GM23338 (cell line): ENCODE results near the gene RFC1. TPM values are rescaled to one million over a fixed set of nuclear protein-coding genes. Genes with fewer than 3 reads are reported as not detected.

Experiments used
- ATAC-seq: fragments of 200-7000 bp; cut with Tn5 transposase; 3 replicates; pipeline ENCODE4 v1.9.1; 2020
- DNase-seq: peaks from one replicate; pipeline ENCODE4 v3.0.0-alpha.2; 2015; ENCODE audit warnings: low spot score
- H2AFZ ChIP-seq: fragments of 200-600 bp; sonication (generic); 2 replicates; pipeline ENCODE4 v1.8.0; 2016; ENCODE audit warnings: antibody characterized with exemption, mild to moderate bottlenecking, moderate library complexity
- H3F3A ChIP-seq: fragments of 200-600 bp; sonication (generic); replicated peaks from 2 replicates; pipeline ENCODE4 v1.8.0; 2017; ENCODE audit warnings: antibody characterized with exemption, mixed run types, low read depth
- H3K27ac ChIP-seq: fragments of 200-600 bp; sonication (generic); 2 replicates; pipeline ENCODE4 v1.6.1; 2016; ENCODE audit warnings: low read depth
- H3K27me3 ChIP-seq: fragments of 200-600 bp; sonication (generic); 2 replicates; pipeline ENCODE4 v1.8.0; 2016; ENCODE audit warnings: mild to moderate bottlenecking, mixed run types, moderate library complexity; ENCODE audit not compliant: insufficient read depth
- H3K36me3 ChIP-seq: fragments of 200-600 bp; sonication (generic); 2 replicates; pipeline ENCODE4 v1.8.0; 2016; ENCODE audit warnings: mild to moderate bottlenecking; ENCODE audit not compliant: insufficient read depth
- H3K4me1 ChIP-seq: fragments of 200-600 bp; sonication (generic); 2 replicates; pipeline ENCODE4 v1.8.0; 2016; ENCODE audit warnings: mild to moderate bottlenecking, moderate library complexity; ENCODE audit not compliant: insufficient read depth
- H3K4me2 ChIP-seq: fragments of 200-600 bp; sonication (generic); 2 replicates; pipeline ENCODE4 v1.7.1; 2017; ENCODE audit warnings: mixed run types
- H3K4me3 ChIP-seq: fragments of 200-600 bp; sonication (generic); 2 replicates; pipeline ENCODE4 v1.6.1; 2016; ENCODE audit warnings: mixed run types
- H3K79me2 ChIP-seq: fragments of 200-600 bp; sonication (generic); replicated peaks from 2 replicates; pipeline ENCODE4 v1.8.0; 2017; ENCODE audit warnings: mild to moderate bottlenecking; ENCODE audit not compliant: insufficient read depth
- H3K9me2 ChIP-seq: fragments of 200-600 bp; sonication (generic); 2 replicates; pipeline ENCODE4 v1.8.0; 2017; ENCODE audit not compliant: insufficient read depth
- H4K20me1 ChIP-seq: fragments of 200-600 bp; sonication (generic); replicated peaks from 2 replicates; pipeline ENCODE4 v1.8.0; 2017; ENCODE audit warnings: mild to moderate bottlenecking; ENCODE audit not compliant: insufficient read depth
- H3K27ac Mint-ChIP-seq: 2 replicates; pipeline ENCODE4 v1.8.0; 2020; ENCODE audit warnings: inconsistent platforms, mild to moderate bottlenecking, moderate library complexity, mixed read lengths
- H3K27me3 Mint-ChIP-seq: 3 replicates; pipeline ENCODE4 v1.8.0; 2022; ENCODE audit warnings: low read depth, mild to moderate bottlenecking, moderate library complexity, mixed read lengths, inconsistent platforms; ENCODE audit not compliant: insufficient read depth, poor library complexity
- H3K36me3 Mint-ChIP-seq: 3 replicates; pipeline ENCODE4 v1.8.0; 2021; ENCODE audit warnings: low read depth, mild to moderate bottlenecking, inconsistent platforms, moderate library complexity, mixed read lengths
- H3K4me1 Mint-ChIP-seq: 3 replicates; pipeline ENCODE4 v1.8.0; 2020; ENCODE audit warnings: mild to moderate bottlenecking, inconsistent platforms, mixed read lengths
- H3K4me3 Mint-ChIP-seq: 3 replicates; pipeline ENCODE4 v1.8.0; 2021; ENCODE audit warnings: moderate library complexity, mild to moderate bottlenecking, inconsistent platforms, mixed read lengths
- H3K9me3 Mint-ChIP-seq: 3 replicates; pipeline ENCODE4 v1.8.0; 2020; ENCODE audit warnings: moderate library complexity, mild to moderate bottlenecking, inconsistent platforms, mixed read lengths
- CTCF ChIP-seq, 2 experiments: fragments of 200-600 bp in 1 of 2; sonication (generic) in 1 of 2; conservative IDR thresholded peaks; 2 replicates each; pipeline versions ENCODE4 v1.5.1 to v1.6.1; 2016 to 2017; ENCODE audit warnings: antibody characterized with exemption in 2 of 2, low read depth in 2 of 2, mild to moderate bottlenecking in 2 of 2, moderate library complexity in 1 of 2
- ETS1 ChIP-seq: IDR thresholded peaks from 2 replicates; pipeline ENCODE4 v1.6.1; 2016; ENCODE audit warnings: antibody characterized with exemption
- EZH2 ChIP-seq: fragments of 200-600 bp; sonication (generic); IDR thresholded peaks from one replicate; pipeline ENCODE4 v1.8.0; 2017; ENCODE audit warnings: antibody characterized with exemption, mild to moderate bottlenecking, low read depth; ENCODE audit not compliant: unreplicated experiment
- EZH2phosphoT487 ChIP-seq: fragments of 200-600 bp; sonication (generic); IDR thresholded peaks from one replicate; pipeline ENCODE4 v1.8.1; 2018; ENCODE audit warnings: antibody characterized with exemption; ENCODE audit not compliant: unreplicated experiment
- JUNB ChIP-seq: IDR thresholded peaks from one replicate; pipeline ENCODE4 v1.6.1; 2016; ENCODE audit warnings: antibody characterized with exemption; ENCODE audit not compliant: unreplicated experiment
- NANOG ChIP-seq: IDR thresholded peaks from 2 replicates; pipeline ENCODE4 v1.6.1; 2016; ENCODE audit warnings: antibody characterized with exemption, borderline replicate concordance
- POLR2AphosphoS5 ChIP-seq: IDR thresholded peaks from 2 replicates; pipeline ENCODE4 v1.6.1; 2016; ENCODE audit warnings: antibody characterized with exemption, low read depth
- REST ChIP-seq: IDR thresholded peaks from one replicate; pipeline ENCODE4 v1.6.1; 2018; ENCODE audit warnings: antibody characterized with exemption; ENCODE audit not compliant: unreplicated experiment
- STAT1 ChIP-seq: IDR thresholded peaks from one replicate; pipeline ENCODE4 v1.6.1; 2016; ENCODE audit warnings: antibody characterized with exemption; ENCODE audit not compliant: unreplicated experiment
- ZNF114 ChIP-seq: fragments of 250-450 bp; sonication (Bioruptor Pico); IDR thresholded peaks from 2 replicates; pipeline ENCODE4 v1.5.0; 2020; ENCODE audit warnings: mild to moderate bottlenecking, moderate library complexity
- ZNF331 ChIP-seq: fragments of 250-450 bp; sonication (Bioruptor Pico); IDR thresholded peaks from 2 replicates; pipeline ENCODE4 v1.5.0; 2020; ENCODE audit warnings: low read depth, mild to moderate bottlenecking, moderate library complexity
- ZNF462 ChIP-seq: fragments of 250-450 bp; sonication (Bioruptor Pico); IDR thresholded peaks from 2 replicates; pipeline ENCODE4 v1.5.0; 2020; ENCODE audit warnings: mild to moderate bottlenecking, moderate library complexity
- polyA plus RNA-seq: library from polyadenylated mRNA; unstranded; fragments of >200 nt; fragmentation: Nextera tagmentation; extraction: Ambion mirVana; gene quantifications from 2 replicates; pipeline ENCODE4 v1.2.1, GENCODE V29; 2016
- total RNA-seq: library from RNA; depleted of rRNA; stranded (reverse); fragments of >200 nt; shearing (Covaris generic); gene quantifications from 2 replicates; pipeline ENCODE4 v1.2.3, GENCODE V29; 2014

Gene RFC1
- total and polyA plus RNA-seq, 2 experiments from 2014 or later = 75.8 to 228 TPM

- H3K27me3 Mint-ChIP-seq = peaks cover 2% of the 10 kb centered on the region
- no peak overlapping the region for H3K4me3 Mint-ChIP-seq
- peaks cover 24% of the 10 kb centered on the region; the same call in 2 of the 3 replicates for H3K36me3 Mint-ChIP-seq
- no peaks in the 10 kb centered on the region for H3K9me2 ChIP-seq
- H3K27ac ChIP-seq = no peak overlapping the region
- peak overlapping the region; percentile 15; the same call in 1 of the 2 replicates for H3K27ac Mint-ChIP-seq
- no peak overlapping the region for H3K4me2 ChIP-seq
- H3K36me3 ChIP-seq = peaks cover 4% of the 10 kb centered on the region; the same call in 1 of the 2 replicates
- H2AFZ ChIP-seq = no peak overlapping the region
- H3K4me1 ChIP-seq = no peaks in the 10 kb centered on the region
- no peak for ATAC-seq
- TF ChIP-seq ZNF462 (CRISPR knock-in tag) = no peak
- TF ChIP-seq ETS1 = no peak
- TF ChIP-seq CTCF (conservative IDR thresholded peaks at IDR 0.05; ENCODE audit: low read depth in 2 of 2) = no peak
- TF ChIP-seq ZNF114 (CRISPR knock-in tag) = no peak
- no peak for TF ChIP-seq STAT1
- TF ChIP-seq NANOG = no peak
- no peak for TF ChIP-seq ZNF331 (CRISPR knock-in tag)
- TF ChIP-seq POLR2AphosphoS5 = no peak
- TF ChIP-seq EZH2 = no peak
- no peak for TF ChIP-seq REST
- TF ChIP-seq EZH2phosphoT487 = no peak
- no peak for TF ChIP-seq JUNB
- DNase-seq = no peak
- peaks cover 93% of the 10 kb centered on the region for H3K79me2 ChIP-seq
- peaks cover 29% of the 10 kb centered on the region for H4K20me1 ChIP-seq
- no peak overlapping the region for H3K4me3 ChIP-seq
- H3F3A ChIP-seq = no peaks in the 10 kb centered on the region
- no peaks in the 10 kb centered on the region for H3K9me3 Mint-ChIP-seq
- H3K4me1 Mint-ChIP-seq = peaks cover 6% of the 10 kb centered on the region
- H3K27me3 ChIP-seq = no peaks in the 10 kb centered on the region
Observed at GRCh38 chr4:39353478-39354253, 12.5 kb downstream of the RFC1 start.
